ENCODE data around the gene UBASH3B.

The UBASH3B gene

DNA sequence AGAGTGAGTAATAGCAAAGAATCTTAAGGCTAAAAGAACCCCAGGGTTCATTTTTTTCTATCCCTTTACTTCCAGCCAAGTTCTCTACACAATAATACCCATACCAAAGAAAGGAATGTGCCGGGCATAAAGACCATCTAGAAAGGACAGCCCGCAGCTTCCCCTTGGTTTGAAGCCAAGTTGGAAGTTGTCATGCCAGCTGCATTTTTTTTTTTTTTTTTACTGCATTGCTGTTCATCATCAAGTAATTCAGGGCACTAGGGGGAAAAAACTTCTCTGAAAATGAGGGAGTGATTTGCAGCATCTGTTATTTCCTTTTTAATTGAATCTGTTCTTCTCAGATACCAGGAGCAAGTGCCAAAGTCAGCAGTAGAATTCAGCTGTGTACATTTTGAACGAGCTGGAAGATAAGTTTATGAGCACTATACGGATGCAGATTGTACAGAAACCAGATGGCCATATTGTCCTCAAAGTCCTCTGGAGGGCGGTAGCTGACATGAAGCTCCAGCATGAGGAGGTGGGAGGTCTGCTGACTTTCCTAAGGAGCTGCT lies 56.4 kb downstream of the UBASH3B start:
- no peak overlapping the region for H3K4me3 ChIP-seq (ENCODE audit: low read length)
- peaks cover 10% of the 10 kb centered on the region; the same call in 1 of the 2 replicates for H3K27me3 ChIP-seq (ENCODE audit: low read depth, low read length)
- peaks cover 58% of the 10 kb centered on the region for H3K4me1 ChIP-seq (ENCODE audit: low read length)
- no peaks in the 10 kb centered on the region for H4K20me1 ChIP-seq (ENCODE audit: insufficient read depth, low read length)
- no peaks in the 10 kb centered on the region for H3K79me2 ChIP-seq (ENCODE audit: low read length)
- TF ChIP-seq, protein P1, sequence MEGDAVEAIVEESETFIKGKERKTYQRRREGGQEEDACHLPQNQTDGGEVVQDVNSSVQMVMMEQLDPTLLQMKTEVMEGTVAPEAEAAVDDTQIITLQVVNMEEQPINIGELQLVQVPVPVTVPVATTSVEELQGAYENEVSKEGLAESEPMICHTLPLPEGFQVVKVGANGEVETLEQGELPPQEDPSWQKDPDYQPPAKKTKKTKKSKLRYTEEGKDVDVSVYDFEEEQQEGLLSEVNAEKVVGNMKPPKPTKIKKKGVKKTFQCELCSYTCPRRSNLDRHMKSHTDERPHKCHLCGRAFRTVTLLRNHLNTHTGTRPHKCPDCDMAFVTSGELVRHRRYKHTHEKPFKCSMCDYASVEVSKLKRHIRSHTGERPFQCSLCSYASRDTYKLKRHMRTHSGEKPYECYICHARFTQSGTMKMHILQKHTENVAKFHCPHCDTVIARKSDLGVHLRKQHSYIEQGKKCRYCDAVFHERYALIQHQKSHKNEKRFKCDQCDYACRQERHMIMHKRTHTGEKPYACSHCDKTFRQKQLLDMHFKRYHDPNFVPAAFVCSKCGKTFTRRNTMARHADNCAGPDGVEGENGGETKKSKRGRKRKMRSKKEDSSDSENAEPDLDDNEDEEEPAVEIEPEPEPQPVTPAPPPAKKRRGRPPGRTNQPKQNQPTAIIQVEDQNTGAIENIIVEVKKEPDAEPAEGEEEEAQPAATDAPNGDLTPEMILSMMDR (IDR thresholded peaks at IDR 0.05; ENCODE audit: low read depth, low read length) = peak; percentile 41
- no peak for TF ChIP-seq EZH2phosphoT487 (IDR thresholded peaks at IDR 0.05; ENCODE audit: low read depth)
- no peaks in the 10 kb centered on the region for H3K36me3 ChIP-seq (replicated peaks; ENCODE audit: low read depth, low read length)
- no peak overlapping the region for H2AFZ ChIP-seq (ENCODE audit: low read depth, low read length)
- no peak overlapping the region for H3K27ac ChIP-seq (ENCODE audit: low read length)
- H3K9me3 ChIP-seq (ENCODE audit: insufficient read depth, low read length) = no peaks in the 10 kb centered on the region
- no peak overlapping the region for H3K4me2 ChIP-seq (ENCODE audit: low read length)
- no peak overlapping the region for H3K9ac ChIP-seq (ENCODE audit: low read length)

DNA sequence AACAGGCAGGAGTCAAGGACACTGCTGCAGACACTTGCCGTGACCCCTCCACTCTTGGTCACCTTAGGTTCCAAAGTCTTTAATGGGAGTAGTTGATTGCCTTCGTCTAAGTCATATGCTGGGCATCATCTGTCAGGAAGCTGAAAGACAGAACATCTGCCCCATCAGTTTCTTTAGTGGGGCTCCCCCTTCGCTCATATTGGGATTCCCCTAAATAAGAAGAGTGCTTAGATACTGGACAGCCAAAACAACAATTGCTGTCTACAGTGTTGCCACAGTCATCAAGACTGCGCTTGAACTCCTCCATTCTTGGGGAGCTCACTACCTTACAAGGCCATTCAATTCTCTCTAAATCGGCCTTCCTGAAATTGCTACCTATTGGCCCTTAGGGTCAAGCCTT lies 58.5 kb downstream of the UBASH3B start:
- no peaks in the 10 kb centered on the region for H3K36me3 ChIP-seq (replicated peaks; ENCODE audit: low read depth, low read length)
- no peaks in the 10 kb centered on the region for H3K9me3 ChIP-seq (ENCODE audit: insufficient read depth, low read length)
- H3K4me3 ChIP-seq (ENCODE audit: low read length) = peak overlapping the region; percentile 56
- H4K20me1 ChIP-seq (ENCODE audit: insufficient read depth, low read length) = no peaks in the 10 kb centered on the region
- H3K79me2 ChIP-seq (ENCODE audit: low read length) = no peaks in the 10 kb centered on the region
- H3K4me2 ChIP-seq (ENCODE audit: low read length) = peak overlapping the region; percentile 74
- H3K27ac ChIP-seq (ENCODE audit: low read length) = peak overlapping the region; percentile 56
- no peak for TF ChIP-seq EZH2phosphoT487 (IDR thresholded peaks at IDR 0.05; ENCODE audit: low read depth)
- TF ChIP-seq, protein P1 (IDR thresholded peaks at IDR 0.05; ENCODE audit: low read depth, low read length) = no peak
- peaks cover 10% of the 10 kb centered on the region for H3K27me3 ChIP-seq (ENCODE audit: low read depth, low read length)
- H3K4me1 ChIP-seq (ENCODE audit: low read length) = peaks cover 60% of the 10 kb centered on the region
- no peak overlapping the region for H2AFZ ChIP-seq (ENCODE audit: low read depth, low read length)
- H3K9ac ChIP-seq (ENCODE audit: low read length) = peak overlapping the region; percentile 29; the same call in 1 of the 2 replicates

DNA sequence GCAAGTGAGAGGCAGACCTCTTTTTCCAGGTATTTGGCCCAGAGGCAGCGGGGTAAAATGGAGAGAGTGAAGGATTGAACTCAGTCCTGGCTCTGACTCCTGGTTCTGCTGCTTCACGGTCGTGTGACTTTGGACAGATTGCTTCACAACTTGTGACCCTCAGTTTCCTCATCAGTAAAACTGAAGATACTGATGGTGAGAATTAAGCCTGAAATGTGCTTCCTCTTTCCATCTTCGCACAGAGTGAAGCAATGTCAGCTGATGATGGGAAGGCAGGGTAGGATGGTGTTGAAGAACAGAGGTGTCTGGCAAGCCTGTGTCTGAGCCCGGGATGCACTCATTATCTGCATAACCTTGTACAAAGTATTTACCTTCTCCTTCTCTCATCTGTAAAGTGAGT lies 59.0 kb downstream of the UBASH3B start:
- Histone ChIP-seq H3K79me2 (ENCODE audit: low read length) (no peaks in the 10 kb centered on the region), H3K27me3 (ENCODE audit: low read depth, low read length) (peaks cover 15% of the 10 kb centered on the region), H3K4me2 (ENCODE audit: low read length) (peak overlapping the region; percentile 74), H3K27ac (ENCODE audit: low read length) (peak overlapping the region; percentile 56), H3K36me3 (replicated peaks; ENCODE audit: low read depth, low read length) (no peaks in the 10 kb centered on the region), H4K20me1 (ENCODE audit: insufficient read depth, low read length) (no peaks in the 10 kb centered on the region), H3K9ac (ENCODE audit: low read length) (peak overlapping the region; percentile 14; the same call in 1 of the 2 replicates), H3K4me1 (ENCODE audit: low read length) (peaks cover 55% of the 10 kb centered on the region), H2AFZ (ENCODE audit: low read depth, low read length) (no peak overlapping the region), H3K9me3 (ENCODE audit: insufficient read depth, low read length) (no peaks in the 10 kb centered on the region), H3K4me3 (ENCODE audit: low read length) (peak overlapping the region; percentile 56)
- TF ChIP-seq EZH2phosphoT487 (IDR thresholded peaks at IDR 0.05; ENCODE audit: low read depth) = no peak
- TF ChIP-seq, protein P1 (IDR thresholded peaks at IDR 0.05; ENCODE audit: low read depth, low read length) = no peak

DNA sequence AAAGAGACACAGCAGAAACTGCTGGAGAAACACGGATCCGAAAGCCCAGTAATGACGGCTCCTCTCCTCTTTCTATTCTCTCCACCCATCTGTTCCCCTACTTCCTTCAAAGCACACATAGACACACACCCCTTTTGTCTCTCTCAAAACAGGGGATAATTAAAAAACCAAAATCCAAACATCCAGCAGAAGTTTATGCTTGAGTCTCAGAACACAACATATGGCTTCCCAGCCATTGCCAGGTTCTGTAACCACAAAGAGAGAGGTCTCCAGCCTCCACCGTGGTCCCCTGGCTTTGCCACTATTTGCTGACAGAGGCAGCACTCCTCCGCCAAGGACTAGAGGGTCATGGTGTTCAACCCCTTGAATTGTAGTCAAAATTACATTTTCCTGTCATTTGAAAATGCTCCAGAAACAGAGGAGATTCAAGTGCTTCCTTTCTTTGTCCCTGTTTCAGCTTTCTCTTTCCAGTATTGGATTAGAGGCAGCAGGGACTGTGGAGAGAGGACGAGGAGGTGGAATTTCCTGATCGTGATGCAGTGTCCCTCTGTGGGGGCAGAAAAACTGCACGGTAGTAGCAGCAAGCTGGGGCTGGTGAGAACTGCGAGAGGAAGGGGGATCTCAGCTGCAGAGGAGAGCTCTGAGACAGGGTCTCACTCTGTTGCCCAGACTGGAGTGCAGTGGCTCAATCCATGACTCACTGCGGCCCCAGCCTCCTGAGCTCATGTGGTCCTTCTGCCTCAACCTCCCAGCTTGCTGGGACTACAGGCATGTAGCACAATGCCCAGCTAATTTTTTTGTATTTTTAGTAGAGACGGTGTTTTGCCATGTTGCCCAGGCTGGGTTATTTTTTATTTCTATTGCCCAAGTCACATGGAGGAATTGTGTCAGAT lies 60.3 kb downstream of the UBASH3B start:
- Histone ChIP-seq H3K9me3 (ENCODE audit: insufficient read depth, low read length) (no peaks in the 10 kb centered on the region), H3K9ac (ENCODE audit: low read length) (no peak overlapping the region), H3K4me2 (ENCODE audit: low read length) (peak overlapping the region; percentile 10), H3K27me3 (ENCODE audit: low read depth, low read length) (peaks cover 27% of the 10 kb centered on the region), H3K4me1 (ENCODE audit: low read length) (peaks cover 54% of the 10 kb centered on the region), H3K4me3 (ENCODE audit: low read length) (no peak overlapping the region), H2AFZ (ENCODE audit: low read depth, low read length) (no peak overlapping the region), H4K20me1 (ENCODE audit: insufficient read depth, low read length) (no peaks in the 10 kb centered on the region), H3K27ac (ENCODE audit: low read length) (no peak overlapping the region), H3K36me3 (replicated peaks; ENCODE audit: low read depth, low read length) (no peaks in the 10 kb centered on the region), H3K79me2 (ENCODE audit: low read length) (no peaks in the 10 kb centered on the region)
- TF ChIP-seq, protein P1 (IDR thresholded peaks at IDR 0.05; ENCODE audit: low read depth, low read length) = no peak
- TF ChIP-seq EZH2phosphoT487 (IDR thresholded peaks at IDR 0.05; ENCODE audit: low read depth) = no peak
